HCT116 (cell line): ENCODE results near the gene ACOD1. TPM values are rescaled to one million over a fixed set of nuclear protein-coding genes. Genes with fewer than 3 reads are reported as not detected.

ENCODE experiments used
- ATAC-seq: fragments of 200-7000 bp; cut with Tn5 transposase; 2 replicates; pipeline ENCODE4 v1.9.1; 2020; ENCODE audit warnings: mild to moderate bottlenecking, moderate library complexity
- BruUV-seq: library from RNA; stranded (reverse); fragments of 400-500 nt; replicated peaks from 2 replicates; lab custom pipeline; 2021; lab: Mats Ljungman, UMichigan
- CTCF ChIA-PET: fragments of 300-600 bp; sonication (Branson Sonifier 250); formaldehyde crosslinking; loops from one replicate; lab custom pipeline; 2021; ENCODE audit warnings: antibody characterized with exemption; lab: Charles Lee
- POLR2A ChIA-PET: fragments of 300-600, 350-600 bp; sonication (Branson Sonifier 250); formaldehyde crosslinking; loops from one replicate; lab custom pipeline; 2021; ENCODE audit warnings: antibody characterized with exemption; lab: Charles Lee
- RAD21 ChIA-PET, 2 experiments: fragments of 300-600 bp; sonication (Branson Sonifier 250); formaldehyde crosslinking; loops; one replicate each; lab custom pipeline; 2023; ENCODE audit warnings: low total read pairs in 2 of 2; ENCODE audit not compliant: uncharacterized antibody in 2 of 2, unreplicated experiment in 2 of 2, low non-redundant PET in 1 of 2; lab: Charles Lee
- DNase-seq: peaks from one replicate; pipeline ENCODE4 v3.0.0-alpha.2; 2010; ENCODE audit warnings: low read depth, low spot score
- H2AFZ ChIP-seq: fragments of 200-600 bp; shearing (Covaris generic), sonication (generic); 2 replicates; pipeline ENCODE4 v1.6.1; 2017; ENCODE audit warnings: low read depth, mixed run types, mixed read lengths, antibody characterized with exemption, low read length; ENCODE audit not compliant: poor library complexity, severe bottlenecking
- H3K27ac ChIP-seq: 2 replicates; pipeline ENCODE4 v1.5.1; 2012; ENCODE audit warnings: low read depth, low read length
- H3K27me3 ChIP-seq: fragments of 200-600 bp; sonication (generic); 2 replicates; pipeline ENCODE4 v1.6.1; 2016; ENCODE audit warnings: mixed run types, low read length, mixed read lengths; ENCODE audit not compliant: insufficient read depth
- H3K36me3 ChIP-seq, 2 experiments: fragments of 200-500 bp in 1 of 2; fragments of 200-600 bp in 1 of 2; sonication (Bioruptor generic) in 1 of 2; sonication (generic) in 1 of 2; 2 replicates each; pipeline versions ENCODE4 v1.5.1 to v1.6.1; 2014 to 2016; ENCODE audit warnings: low read length in 2 of 2, inconsistent platforms in 1 of 2, mixed read lengths in 1 of 2, mixed run types in 1 of 2; ENCODE audit not compliant: insufficient read depth in 2 of 2, control insufficient read depth in 1 of 2
- H3K4me1 ChIP-seq, 2 experiments: fragments of 200-600 bp in 1 of 2; sonication (generic) in 1 of 2; 2 replicates each; pipeline versions ENCODE4 v1.5.1 to v1.6.1; 2012 to 2017; ENCODE audit warnings: low read length in 2 of 2, inconsistent platforms in 1 of 2, mild to moderate bottlenecking in 1 of 2, mixed read lengths in 1 of 2, mixed run types in 1 of 2, moderate library complexity in 1 of 2; ENCODE audit not compliant: insufficient read depth in 2 of 2, control insufficient read depth in 1 of 2
- H3K4me2 ChIP-seq: fragments of 200-600 bp; sonication (generic); 2 replicates; pipeline ENCODE4 v1.6.1; 2017; ENCODE audit warnings: mixed run types, low read length, mixed read lengths
- H3K4me3 ChIP-seq, 2 experiments: fragments of 200-600 bp in 1 of 2; sonication (generic) in 1 of 2; replicated peaks in 1 of 2; 2 replicates each; pipeline ENCODE4 v1.5.1; 2011 to 2016; ENCODE audit warnings: low read length in 2 of 2, control low read depth in 1 of 2, low read depth in 1 of 2, mild to moderate bottlenecking in 1 of 2, mixed read lengths in 1 of 2, mixed run types in 1 of 2
- H3K79me2 ChIP-seq: fragments of 200-600 bp; sonication (generic); 2 replicates; pipeline ENCODE4 v1.6.1; 2017; ENCODE audit warnings: mild to moderate bottlenecking, mixed run types, low read length, moderate library complexity, mixed read lengths; ENCODE audit not compliant: insufficient read depth
- H3K9ac ChIP-seq: fragments of 200-600 bp; sonication (generic); 2 replicates; pipeline ENCODE4 v1.6.1; 2016; ENCODE audit warnings: low read length, mixed read lengths
- H3K9me2 ChIP-seq: fragments of 200-600 bp; sonication (generic), shearing (Covaris generic); 2 replicates; pipeline ENCODE4 v1.6.1; 2017; ENCODE audit warnings: mixed run types, mild to moderate bottlenecking, moderate library complexity; ENCODE audit not compliant: insufficient read depth
- H3K9me3 ChIP-seq, 2 experiments: fragments of 200-500 bp in 1 of 2; fragments of 200-600 bp in 1 of 2; sonication (Bioruptor generic) in 1 of 2; sonication (generic) in 1 of 2; 2 replicates each; pipeline ENCODE4 v1.6.1; 2014 to 2017; ENCODE audit warnings: low read length in 2 of 2, mixed read lengths in 2 of 2, inconsistent platforms in 1 of 2, low read depth in 1 of 2, mild to moderate bottlenecking in 1 of 2, mixed run types in 1 of 2, moderate library complexity in 1 of 2; ENCODE audit not compliant: control insufficient read depth in 1 of 2, insufficient read depth in 1 of 2
- H4K20me1 ChIP-seq: fragments of 200-600 bp; sonication (generic), shearing (Covaris generic); 2 replicates; pipeline ENCODE4 v1.6.1; 2017; ENCODE audit warnings: mixed run types, mild to moderate bottlenecking, moderate library complexity; ENCODE audit not compliant: insufficient read depth
- ELF1 ChIP-seq: IDR thresholded peaks from 2 replicates; pipeline ENCODE4 v1.6.1; 2012; ENCODE audit warnings: low read depth, borderline replicate concordance
- EZH2phosphoT487 ChIP-seq: fragments of 200-600 bp; IDR thresholded peaks from 2 replicates; pipeline ENCODE4 v1.6.1; 2018; ENCODE audit warnings: antibody characterized with exemption, borderline replicate concordance
- FOSL1 ChIP-seq: IDR thresholded peaks from 2 replicates; pipeline ENCODE4 v1.6.1; 2012; ENCODE audit warnings: low read depth
- POLR2AphosphoS5 ChIP-seq: IDR thresholded peaks from 2 replicates; pipeline ENCODE4 v1.6.1; 2011; ENCODE audit warnings: mild to moderate bottlenecking, low read depth, low read length, moderate library complexity
- RAD21 ChIP-seq: IDR thresholded peaks from 2 replicates; pipeline ENCODE4 v1.6.1; 2012; ENCODE audit warnings: low read depth, mild to moderate bottlenecking
- SIN3A ChIP-seq: IDR thresholded peaks from 2 replicates; pipeline ENCODE4 v1.6.1; 2012; ENCODE audit warnings: low read depth
- SP1 ChIP-seq: IDR thresholded peaks from 2 replicates; pipeline ENCODE4 v1.6.1; 2012; ENCODE audit warnings: low read depth
- SRF ChIP-seq: IDR thresholded peaks from 2 replicates; pipeline ENCODE4 v1.6.1; 2012; ENCODE audit warnings: low read depth
- YY1 ChIP-seq: IDR thresholded peaks from 2 replicates; pipeline ENCODE4 v1.6.1; 2011; ENCODE audit warnings: low read length, low read depth, moderate library complexity, mild to moderate bottlenecking; ENCODE audit not compliant: insufficient replicate concordance; ENCODE audit errors: extremely low read depth
- ZFX ChIP-seq: fragments of 450-650 bp; IDR thresholded peaks from 2 replicates; pipeline ENCODE4 v1.6.1; 2017
- intact Hi-C: fragments of 100-400 bp; cut with micrococcal nuclease; formaldehyde crosslinking; loops from 2 replicates; pipeline ENCODE4 v1.10.0; 2022
- total RNA-seq: library from RNA; stranded (reverse); gene quantifications from one replicate; pipeline ENCODE4 v1.2.1, GENCODE V29; 2021; ENCODE audit not compliant: unreplicated experiment
- TF ChIP-seq, protein P1 (sequence below), 3 experiments: fragments of 200-600 bp in 1 of 3; sonication (generic) in 1 of 3; IDR thresholded peaks in 2 of 3; conservative IDR thresholded peaks in 1 of 3; 2 replicates each; pipeline ENCODE4 v1.5.1; 2012 to 2017; ENCODE audit warnings: low read depth in 2 of 3, low read length in 2 of 3, antibody characterized with exemption in 1 of 3, borderline replicate concordance in 1 of 3, control low read depth in 1 of 3, mild to moderate bottlenecking in 1 of 3, mixed read lengths in 1 of 3, mixed run types in 1 of 3, moderate library complexity in 1 of 3; ENCODE audit not compliant: insufficient read depth in 1 of 3
- TF ChIP-seq, protein P2 (sequence below): IDR thresholded peaks from 2 replicates; pipeline ENCODE4 v1.6.1; 2012

Gene ACOD1
- total RNA-seq, 1 experiment from 2014 or later, result not detected

DNA sequence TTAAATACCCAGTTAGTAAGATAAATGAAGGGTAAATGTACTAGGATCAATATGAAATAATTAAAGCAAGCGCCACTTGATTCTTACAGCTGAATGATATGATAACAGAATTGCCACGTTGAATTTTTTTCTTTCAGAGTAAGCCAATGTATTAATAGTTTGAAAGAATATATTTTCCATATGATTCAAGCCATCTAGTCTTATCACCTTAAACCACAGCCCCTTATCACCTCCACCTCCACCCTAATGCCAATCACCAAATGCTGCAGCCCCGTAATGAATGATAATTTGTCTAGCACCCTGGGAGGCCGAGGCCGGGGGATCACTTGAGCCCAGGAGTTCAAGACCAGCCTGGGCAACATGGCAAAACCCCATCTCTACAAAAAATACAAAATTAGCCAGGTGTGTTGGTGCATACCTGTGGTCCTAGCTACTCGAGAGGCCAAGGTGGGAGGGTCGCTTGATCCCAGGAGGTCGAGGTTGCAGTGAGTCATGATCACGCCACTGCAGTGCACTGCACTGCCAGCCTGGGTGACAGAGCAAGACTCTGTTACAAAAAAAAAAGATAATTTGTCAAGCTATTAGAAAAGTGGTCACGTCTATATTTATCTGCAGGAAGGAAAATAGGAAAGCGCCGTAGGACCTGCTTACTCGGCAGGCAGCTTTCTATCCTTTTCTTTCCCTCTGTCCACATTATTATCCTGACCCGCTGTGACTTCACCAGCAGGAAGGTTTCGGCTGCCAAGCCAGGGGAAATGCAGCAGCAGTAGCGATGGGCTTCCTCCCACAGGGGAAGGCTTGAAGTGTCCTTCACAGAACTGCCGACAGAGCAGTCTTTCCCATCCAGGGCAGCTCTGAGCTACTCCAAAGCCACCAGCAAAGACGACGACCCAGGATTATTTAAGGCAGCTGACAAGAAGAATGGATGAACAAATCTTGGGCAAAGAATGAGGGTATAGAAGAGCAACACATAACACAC lies 23.8 kb downstream of the ACOD1 start:
- TF ChIP-seq SRF, result no peak
- ChIA-PET RAD21 (no interaction called here), POLR2A (no interaction called here), CTCF (interaction anchor here (0.8 kb wide), 1 partner anchor 30 kb away, joined by 3 read pairs; no protein-coding TSS in a partner anchor)
- Histone ChIP-seq H3K4me2 (no peak overlapping the region), H3K4me3 (no peak overlapping the region), H3K36me3 (no peaks in the 10 kb centered on the region), H3K4me1 (no peaks in the 10 kb centered on the region), H3K79me2 (no peaks in the 10 kb centered on the region), H3K9me2 (no peaks in the 10 kb centered on the region), H3K9me3 (no peaks in the 10 kb centered on the region), H3K27me3 (no peaks in the 10 kb centered on the region), H2AFZ (no peak overlapping the region), H3K9ac (no peak overlapping the region), H4K20me1 (no peaks in the 10 kb centered on the region), H3K27ac (no peak overlapping the region)
- no TSS peak for BruUV-seq
- DNase-seq (no peak), ATAC-seq (no peak)
- intact Hi-C loops, result no loop called here

DNA sequence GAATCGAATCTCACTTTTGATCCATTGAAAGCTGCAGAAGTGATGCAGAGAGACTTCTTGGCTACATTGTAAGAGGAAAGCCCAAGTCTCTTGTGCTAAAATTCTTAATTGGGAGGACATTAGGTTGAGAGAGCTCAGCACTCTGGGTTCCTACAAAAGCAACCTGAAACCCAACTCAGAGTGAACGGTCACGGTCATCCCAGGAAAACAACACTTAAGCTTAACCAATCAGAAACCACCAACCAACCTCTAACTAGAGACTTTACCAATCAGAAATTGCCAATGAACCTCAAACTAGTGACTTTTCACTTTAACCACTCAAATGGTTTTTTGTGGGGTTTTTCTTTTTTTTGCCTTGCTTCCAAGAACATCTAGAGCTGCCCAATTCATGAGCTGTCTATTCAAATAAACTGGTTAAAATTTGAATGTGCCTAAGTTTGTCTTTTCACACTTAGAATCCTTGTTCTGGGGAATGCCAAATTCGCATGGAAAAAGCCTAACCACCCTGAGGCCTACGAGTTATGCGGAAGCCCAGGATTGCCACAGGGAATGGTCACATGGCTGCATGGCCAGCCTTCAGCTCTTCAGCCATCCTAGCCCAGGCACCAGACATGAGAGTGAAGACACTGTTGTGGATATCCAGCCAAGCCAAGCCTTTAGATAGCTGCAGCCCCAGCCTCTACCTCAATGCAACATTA lies 25.8 kb downstream of the ACOD1 start:
- H2AFZ ChIP-seq, result no peak overlapping the region
- no peaks in the 10 kb centered on the region for H3K79me2 ChIP-seq
- ATAC-seq, result no peak
- H4K20me1 ChIP-seq, result no peaks in the 10 kb centered on the region
- CTCF ChIA-PET, result no interaction called here
- BruUV-seq, result no TSS peak
- H3K27ac ChIP-seq, result no peak overlapping the region
- H3K9me2 ChIP-seq, result no peaks in the 10 kb centered on the region
- H3K4me3 ChIP-seq, result no peak overlapping the region
- no peak overlapping the region for H3K4me2 ChIP-seq
- H3K36me3 ChIP-seq, result no peaks in the 10 kb centered on the region
- RAD21 ChIA-PET, result no interaction called here
- POLR2A ChIA-PET, result no interaction called here
- H3K4me1 ChIP-seq, result no peaks in the 10 kb centered on the region
- H3K9me3 ChIP-seq, result no peaks in the 10 kb centered on the region
- DNase-seq, result no peak
- H3K27me3 ChIP-seq, result no peaks in the 10 kb centered on the region
- no peak overlapping the region for H3K9ac ChIP-seq
- intact Hi-C loops, result no loop called here
- no peak for TF ChIP-seq EZH2phosphoT487
- TF ChIP-seq FOSL1, result no peak
- TF ChIP-seq, protein P1, sequence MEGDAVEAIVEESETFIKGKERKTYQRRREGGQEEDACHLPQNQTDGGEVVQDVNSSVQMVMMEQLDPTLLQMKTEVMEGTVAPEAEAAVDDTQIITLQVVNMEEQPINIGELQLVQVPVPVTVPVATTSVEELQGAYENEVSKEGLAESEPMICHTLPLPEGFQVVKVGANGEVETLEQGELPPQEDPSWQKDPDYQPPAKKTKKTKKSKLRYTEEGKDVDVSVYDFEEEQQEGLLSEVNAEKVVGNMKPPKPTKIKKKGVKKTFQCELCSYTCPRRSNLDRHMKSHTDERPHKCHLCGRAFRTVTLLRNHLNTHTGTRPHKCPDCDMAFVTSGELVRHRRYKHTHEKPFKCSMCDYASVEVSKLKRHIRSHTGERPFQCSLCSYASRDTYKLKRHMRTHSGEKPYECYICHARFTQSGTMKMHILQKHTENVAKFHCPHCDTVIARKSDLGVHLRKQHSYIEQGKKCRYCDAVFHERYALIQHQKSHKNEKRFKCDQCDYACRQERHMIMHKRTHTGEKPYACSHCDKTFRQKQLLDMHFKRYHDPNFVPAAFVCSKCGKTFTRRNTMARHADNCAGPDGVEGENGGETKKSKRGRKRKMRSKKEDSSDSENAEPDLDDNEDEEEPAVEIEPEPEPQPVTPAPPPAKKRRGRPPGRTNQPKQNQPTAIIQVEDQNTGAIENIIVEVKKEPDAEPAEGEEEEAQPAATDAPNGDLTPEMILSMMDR (IDR thresholded peaks at IDR 0.05 in 2 of 3, conservative IDR thresholded peaks at IDR 0.05 in 1 of 3; ENCODE audit: borderline replicate concordance in 1 of 3, insufficient read depth in 1 of 3, low read depth in 2 of 3, low read length in 2 of 3), result no peak
- no peak for TF ChIP-seq YY1
- TF ChIP-seq SIN3A, result no peak
- no peak for TF ChIP-seq SP1
- TF ChIP-seq RAD21, result no peak
- TF ChIP-seq, protein P2, sequence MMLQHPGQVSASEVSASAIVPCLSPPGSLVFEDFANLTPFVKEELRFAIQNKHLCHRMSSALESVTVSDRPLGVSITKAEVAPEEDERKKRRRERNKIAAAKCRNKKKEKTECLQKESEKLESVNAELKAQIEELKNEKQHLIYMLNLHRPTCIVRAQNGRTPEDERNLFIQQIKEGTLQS, result no peak
- no peak for TF ChIP-seq SRF
- TF ChIP-seq ELF1, result no peak
- TF ChIP-seq POLR2AphosphoS5, result no peak
- no peak for TF ChIP-seq ZFX
